ENCODE results near the gene SASH1.

Gene SASH1

GRCh38 chr6:148538261-148539190, 195.9 kb downstream of the SASH1 start:
- no peak for DNase-seq (ENCODE audit: extremely low read depth in 1 of 2, low read depth in 1 of 2)

DNA sequence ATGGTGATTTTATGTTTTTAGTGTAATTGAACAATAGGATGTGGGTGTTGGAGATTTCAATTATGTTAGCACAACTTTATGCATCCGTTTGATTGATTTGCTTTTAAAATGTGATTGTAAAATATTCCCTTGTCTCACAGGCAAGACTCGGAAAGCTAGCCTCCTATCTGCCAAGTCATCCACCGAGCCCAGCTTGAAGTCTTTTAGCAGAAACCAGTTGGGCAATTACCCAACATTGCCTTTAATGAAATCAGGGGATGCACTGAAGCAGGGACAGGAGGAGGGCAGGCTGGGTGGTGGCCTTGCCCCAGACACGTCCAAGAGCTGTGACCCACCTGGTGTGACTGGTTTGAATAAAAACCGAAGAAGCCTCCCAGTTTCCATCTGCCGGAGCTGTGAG, 200.9 kb downstream of the SASH1 start:
- DNase-seq (ENCODE audit: extremely low read depth in 1 of 2, low read depth in 1 of 2) = no peak

- DNase-seq (ENCODE audit: extremely low read depth in 1 of 2, low read depth in 1 of 2) = no peak
Observed at GRCh38 chr6:148544421-148544820, 201.8 kb downstream of the SASH1 start.

DNA sequence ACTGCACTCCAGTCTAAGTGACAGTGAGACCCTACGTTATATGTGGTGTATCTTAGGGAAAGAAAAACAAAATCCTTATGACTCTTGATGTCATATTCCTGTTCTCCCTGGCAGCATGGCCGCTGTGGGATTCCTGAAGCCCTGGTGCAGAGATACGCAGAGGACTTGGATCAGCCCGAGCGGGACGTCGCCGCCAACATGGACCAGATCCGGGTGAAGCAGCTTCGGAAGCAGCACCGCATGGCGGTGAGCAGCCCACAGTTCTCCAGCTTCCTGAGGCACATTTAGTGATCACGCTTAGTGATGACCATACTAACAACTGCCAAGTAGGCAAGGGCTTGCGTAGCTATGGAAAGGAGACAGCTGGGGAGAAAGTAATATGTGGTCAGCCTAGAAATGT, 203.3 kb downstream of the SASH1 start:
- no peak for DNase-seq (ENCODE audit: extremely low read depth in 1 of 2, low read depth in 1 of 2)

DNA sequence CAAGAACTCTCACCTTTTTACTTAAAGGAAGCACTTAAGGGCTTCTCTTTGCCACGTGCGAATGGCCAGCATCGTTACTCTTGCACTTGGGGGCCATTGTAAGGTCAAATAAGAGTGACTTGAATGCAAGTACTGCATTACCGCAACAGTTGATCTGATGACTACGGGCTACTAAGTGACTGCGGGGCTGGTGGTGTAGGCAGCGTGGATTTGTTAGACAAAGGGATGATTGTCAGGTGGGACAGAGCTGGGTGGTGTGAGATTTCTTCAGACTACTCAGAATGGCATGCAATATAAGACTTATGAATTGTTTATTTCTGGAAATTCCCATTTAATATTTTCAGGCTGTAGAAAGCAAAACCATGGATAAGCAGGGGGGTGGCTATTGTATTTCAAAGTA, 204.5 kb downstream of the SASH1 start:
- no peak for DNase-seq (ENCODE audit: extremely low read depth in 1 of 2, low read depth in 1 of 2)

- DNase-seq (ENCODE audit: extremely low read depth in 1 of 2, low read depth in 1 of 2) = no peak
Observed at GRCh38 chr6:148548065-148548748, 205.6 kb downstream of the SASH1 start.

DNA sequence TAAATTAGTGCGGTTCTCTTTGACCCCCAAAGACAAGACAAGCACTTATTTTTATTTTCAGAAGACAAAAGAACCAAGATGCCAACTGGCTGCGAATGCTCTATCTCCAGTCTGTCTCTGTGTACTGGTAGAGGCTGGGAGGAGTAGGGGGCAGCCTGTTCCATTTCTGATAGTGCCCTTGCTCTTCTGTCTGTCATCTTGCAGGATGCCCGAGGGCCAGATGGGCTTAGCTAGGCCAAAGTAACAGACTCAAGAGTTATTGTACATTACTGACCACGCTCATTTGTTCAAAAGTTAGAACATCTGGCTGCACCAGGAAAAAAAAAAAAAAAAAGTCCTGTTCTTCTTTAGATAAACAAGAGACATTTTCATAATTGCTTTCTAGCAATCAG, 206.1 kb downstream of the SASH1 start:
- DNase-seq (ENCODE audit: extremely low read depth in 1 of 2, low read depth in 1 of 2) = no peak

DNA sequence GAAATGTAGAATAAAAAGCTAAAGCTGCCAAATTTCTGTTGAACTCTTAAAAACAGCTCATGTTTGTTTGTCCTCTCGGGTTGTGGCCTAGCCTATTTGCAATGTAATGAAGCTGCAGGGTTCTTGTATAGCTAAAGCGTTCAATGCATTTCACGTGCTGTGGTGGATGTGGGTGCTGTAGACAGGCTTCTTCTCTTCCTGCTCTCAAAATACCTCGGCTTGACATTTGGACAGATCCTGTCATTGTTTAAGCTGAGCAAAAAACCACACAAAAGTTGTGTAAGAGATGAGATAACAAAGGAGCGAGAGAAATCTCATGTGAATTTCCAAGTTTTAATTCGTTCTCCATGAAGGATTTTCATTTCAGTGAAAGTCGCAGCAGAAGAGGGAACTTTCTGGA, 207.9 kb downstream of the SASH1 start:
- no peak for DNase-seq (ENCODE audit: extremely low read depth in 1 of 2, low read depth in 1 of 2)

- no peak for DNase-seq (ENCODE audit: extremely low read depth in 1 of 2, low read depth in 1 of 2)
Observed at GRCh38 chr6:148551226-148551625, 208.6 kb downstream of the SASH1 start.

- no peak for DNase-seq (ENCODE audit: extremely low read depth in 1 of 2, low read depth in 1 of 2)
Observed at GRCh38 chr6:148556410-148556809, 213.8 kb downstream of the SASH1 start.

DNA sequence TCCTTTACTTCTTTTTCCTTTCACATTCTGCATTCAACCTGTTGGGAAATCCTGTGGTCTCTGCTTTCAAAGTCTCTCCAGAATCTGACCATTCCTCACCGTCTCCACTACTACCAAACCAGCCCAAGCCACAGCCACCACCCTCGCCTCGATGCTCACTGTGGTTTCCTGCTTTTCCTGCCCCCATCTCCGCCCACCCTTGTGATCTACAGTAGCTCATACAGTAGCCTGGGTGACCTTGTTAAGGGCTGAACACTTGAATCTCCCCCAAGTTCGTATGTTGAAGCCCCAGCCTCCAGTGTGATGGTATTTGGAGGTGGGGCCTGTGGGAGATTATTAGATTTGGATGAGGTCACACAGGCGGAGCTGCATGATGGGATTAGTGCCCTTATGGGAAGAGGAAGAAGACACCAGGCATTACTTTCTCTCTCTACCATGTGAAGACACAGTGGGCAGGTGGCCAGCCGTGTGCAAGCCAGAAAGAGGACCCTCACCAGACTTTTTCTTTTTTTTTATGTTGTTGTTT, 215.2 kb downstream of the SASH1 start:
- no peak for DNase-seq (ENCODE audit: extremely low read depth in 1 of 2, low read depth in 1 of 2)

DNA sequence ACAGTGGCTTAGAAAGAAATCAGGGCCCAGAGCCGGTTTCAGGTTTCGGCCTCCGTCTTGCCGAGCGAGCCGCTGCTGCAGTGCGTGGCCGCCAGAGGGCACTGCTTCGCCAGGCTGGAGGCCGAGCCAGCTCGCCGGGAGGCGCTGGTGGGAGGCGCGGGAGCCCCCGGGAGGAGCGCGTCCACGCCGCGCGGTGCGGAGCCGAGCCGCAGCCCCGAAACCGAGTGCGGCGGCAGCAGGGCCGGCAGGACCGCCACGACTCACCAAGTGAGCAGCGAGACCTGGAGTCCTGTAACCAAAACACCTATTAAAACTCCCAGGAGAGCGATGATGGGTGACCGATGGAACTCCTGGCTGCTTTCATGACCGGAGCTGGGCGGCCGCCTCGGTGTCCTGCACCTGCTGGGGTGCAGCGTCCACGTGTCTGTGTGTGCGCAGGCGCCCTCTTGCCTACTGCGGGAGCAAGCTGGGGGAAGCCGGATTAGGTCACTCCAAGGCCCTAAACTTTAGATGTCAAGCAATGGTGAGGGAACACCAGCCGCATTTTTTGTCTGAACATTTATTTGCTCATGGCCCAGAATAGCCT, 217.3 kb downstream of the SASH1 start:
- peak; percentile 14 to 66 for DNase-seq (ENCODE audit: extremely low read depth in 1 of 2, low read depth in 1 of 2)

DNA sequence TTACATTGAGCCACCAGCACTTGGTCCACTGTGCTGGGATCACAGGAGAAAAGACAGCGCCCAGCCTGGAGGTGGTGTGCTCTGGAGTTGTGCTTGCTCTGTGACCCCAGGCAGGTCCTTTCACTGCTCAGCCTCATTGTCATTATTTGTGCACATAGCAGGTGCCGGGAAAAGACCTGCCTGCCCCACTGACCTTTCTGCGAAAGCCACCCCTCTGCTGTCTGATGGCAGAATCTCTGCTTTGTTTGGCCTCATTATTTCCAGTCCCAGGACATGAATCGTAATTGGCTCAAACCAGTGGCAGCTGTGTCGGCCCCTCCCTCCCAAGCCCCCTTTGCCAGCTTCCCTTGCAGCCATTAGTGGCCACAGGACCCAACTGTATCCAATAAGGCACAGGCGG, 219.0 kb downstream of the SASH1 start:
- DNase-seq (ENCODE audit: extremely low read depth in 1 of 2, low read depth in 1 of 2) = no peak

DNA sequence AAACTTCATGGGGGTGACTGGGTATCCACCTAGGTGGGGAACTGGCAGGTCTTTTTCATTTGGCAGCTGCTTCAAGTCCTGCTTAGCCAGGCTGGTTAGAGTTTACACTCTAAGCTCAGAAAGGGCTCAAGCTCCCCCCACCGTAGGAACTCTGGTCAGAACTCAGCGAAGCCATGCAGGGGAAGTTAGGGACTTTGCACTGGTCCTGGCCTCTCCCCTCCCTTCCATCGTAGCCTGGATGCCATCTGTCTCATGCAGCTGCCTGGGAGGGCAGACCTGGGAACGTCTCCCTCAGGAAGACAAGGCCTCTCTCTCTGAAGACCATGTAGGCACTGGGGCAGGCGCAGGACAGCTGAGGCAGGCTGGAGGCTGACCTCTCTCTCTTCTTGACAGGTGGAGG, 220.4 kb downstream of the SASH1 start:
- no peak for DNase-seq (ENCODE audit: extremely low read depth in 1 of 2, low read depth in 1 of 2)

DNA sequence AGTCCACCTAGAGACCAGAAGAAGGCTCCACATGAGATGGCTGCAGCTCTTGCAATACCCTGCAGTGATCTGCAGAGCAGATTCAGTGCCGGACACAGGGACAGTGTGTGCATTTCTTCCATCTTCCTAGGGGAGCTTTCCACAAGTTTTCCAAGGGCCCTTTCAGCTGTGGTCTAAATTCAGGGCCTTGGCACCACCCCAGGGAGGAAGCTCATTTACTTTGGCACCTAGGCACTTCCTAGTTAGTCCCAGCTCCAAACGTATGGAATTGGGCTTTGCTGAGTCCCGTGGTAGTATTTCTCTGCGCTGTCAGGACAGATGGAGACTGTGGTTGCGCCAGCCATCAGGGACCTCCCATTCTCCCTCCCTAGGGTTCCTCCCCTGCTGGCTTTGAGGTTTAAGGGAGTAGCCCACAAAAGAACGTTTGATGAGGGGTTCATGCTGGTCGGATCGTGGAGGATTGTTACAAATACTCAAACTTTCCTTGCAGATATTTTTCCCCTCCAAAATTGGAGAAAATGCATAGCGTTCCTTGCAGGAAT, 221.9 kb downstream of the SASH1 start:
- no peak for DNase-seq (ENCODE audit: extremely low read depth in 1 of 2, low read depth in 1 of 2)

- DNase-seq (ENCODE audit: extremely low read depth in 1 of 2, low read depth in 1 of 2) = no peak
Observed at GRCh38 chr6:148565321-148565926, 222.8 kb downstream of the SASH1 start.

- DNase-seq (ENCODE audit: extremely low read depth in 1 of 2, low read depth in 1 of 2) = no peak
Observed at GRCh38 chr6:148565930-148566663, 223.5 kb downstream of the SASH1 start.

DNA sequence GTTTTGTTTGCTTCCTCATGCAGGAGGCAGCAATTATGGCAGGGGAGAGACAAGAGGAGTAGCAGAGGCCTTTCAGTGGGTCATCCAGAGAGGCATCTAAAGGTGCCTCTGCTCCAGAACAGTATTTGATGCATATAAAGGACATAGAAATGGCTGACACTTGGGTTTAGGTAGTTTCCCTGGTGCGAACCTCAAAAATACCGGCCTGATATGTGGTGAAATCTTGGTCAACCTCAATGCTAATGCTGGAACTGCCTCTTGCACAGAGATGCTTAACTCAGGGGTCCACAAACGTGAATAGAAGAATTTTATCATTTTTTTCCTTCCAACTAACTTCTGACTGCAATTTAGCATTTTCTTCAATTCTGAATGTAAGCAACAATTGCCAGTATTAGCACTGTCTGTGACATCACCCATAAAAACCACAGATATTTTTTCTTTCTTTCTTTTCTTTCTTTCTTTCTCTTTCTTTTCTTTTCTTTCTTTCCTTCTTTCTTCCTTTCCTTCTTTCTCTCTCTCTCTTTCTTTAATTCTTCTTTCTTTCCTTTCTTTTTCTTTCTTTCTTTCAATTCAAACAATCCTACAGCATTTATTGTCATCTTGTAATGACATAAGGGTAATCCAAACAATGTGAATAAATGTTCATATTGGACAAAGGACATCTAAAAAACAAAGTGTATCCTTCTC, 224.2 kb downstream of the SASH1 start:
- no peak for DNase-seq (ENCODE audit: extremely low read depth in 1 of 2, low read depth in 1 of 2)

GRCh38 chr6:148570456-148570855, 227.8 kb downstream of the SASH1 start:
- DNase-seq (ENCODE audit: extremely low read depth in 1 of 2, low read depth in 1 of 2) = no peak
